Activated CD8-positive, alpha-beta memory T cell treated with anti-CD3 and anti-CD28 coated beads, Interleukin-2, amount 50 U/mL, for 24 hours (primary cell): ENCODE data around the gene MPV17L.
"Not testable (repeated sequence)": the region's sequence is repeated elsewhere in the genome, so short reads cannot be mapped to it uniquely, and the experiment has no call there.

Experiments
- DNase-seq: peaks from one replicate; pipeline ENCODE4 v3.0.0-alpha.2; 2020; ENCODE audit errors: extremely low read depth

MPV17L gene

GRCh38 chr16:15409476-15409875 lies 13.9 kb downstream of the MPV17L start:
- not testable (repeated sequence) for DNase-seq

DNA sequence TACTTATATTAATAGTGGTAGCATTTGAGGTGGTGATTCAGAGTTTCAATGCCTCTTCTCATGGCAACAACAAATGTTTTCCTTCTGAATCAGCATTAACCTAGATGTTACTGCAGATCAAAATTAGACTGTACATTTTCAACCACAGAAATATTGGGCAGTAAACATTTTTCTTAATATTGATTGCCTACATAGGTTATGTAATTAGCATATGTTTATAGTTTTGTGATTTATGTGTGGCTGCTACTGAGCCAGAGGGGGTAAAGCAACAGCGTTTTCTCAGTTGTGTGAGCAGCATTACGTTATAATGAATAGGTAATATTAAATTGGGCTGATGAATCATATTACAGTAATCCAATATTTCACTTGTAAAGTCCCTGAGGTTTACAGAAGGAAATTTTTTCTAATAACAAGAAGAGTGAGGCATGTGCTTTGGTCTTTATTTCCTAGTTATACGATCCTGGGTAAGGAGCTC lies 20.0 kb downstream of the MPV17L start:
- no peak for DNase-seq

DNA sequence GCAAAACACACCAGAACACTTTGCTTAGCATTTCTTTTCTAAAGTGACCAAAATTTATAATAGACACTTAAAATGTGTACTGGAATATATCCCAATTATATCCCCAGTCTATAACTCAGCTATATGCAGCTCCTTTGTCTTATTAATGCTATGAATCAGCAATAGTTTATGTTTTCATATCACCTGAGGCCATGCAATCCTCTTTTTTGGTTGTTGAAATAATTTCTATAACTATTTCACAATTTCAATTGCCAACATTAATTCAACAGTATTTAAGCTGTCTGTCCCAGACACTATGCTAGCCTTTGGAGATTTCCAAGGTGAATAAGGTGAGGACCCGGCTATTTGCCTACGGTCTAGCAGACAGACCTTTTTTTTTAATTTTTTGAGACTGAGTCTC lies 21.6 kb downstream of the MPV17L start:
- no peak for DNase-seq

GRCh38 chr16:15418206-15418605 lies 22.7 kb downstream of the MPV17L start:
- DNase-seq, result no peak

DNA sequence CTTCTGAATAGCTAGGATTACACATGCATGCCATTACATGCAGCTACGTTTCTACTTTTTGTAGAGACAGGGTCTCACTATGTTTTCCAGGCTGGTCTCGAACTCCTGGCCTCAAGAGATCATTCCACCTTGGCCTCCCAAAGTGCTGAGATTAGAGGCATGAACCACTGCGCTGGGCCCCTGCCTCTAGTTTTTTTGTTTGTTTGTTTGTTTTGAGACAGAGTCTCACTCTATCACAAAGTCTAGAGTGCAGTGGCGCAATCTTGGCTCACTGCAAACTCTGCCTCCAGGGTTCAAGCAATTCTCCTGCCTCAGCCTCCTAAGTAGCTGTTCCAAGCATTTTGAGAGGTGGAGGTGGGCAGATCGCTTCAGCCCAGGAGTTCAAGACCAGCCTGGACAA lies 26.1 kb downstream of the MPV17L start:
- not testable (repeated sequence) for DNase-seq

- no peak for DNase-seq
Observed at GRCh38 chr16:15422222-15422621, 26.7 kb downstream of the MPV17L start.

DNA sequence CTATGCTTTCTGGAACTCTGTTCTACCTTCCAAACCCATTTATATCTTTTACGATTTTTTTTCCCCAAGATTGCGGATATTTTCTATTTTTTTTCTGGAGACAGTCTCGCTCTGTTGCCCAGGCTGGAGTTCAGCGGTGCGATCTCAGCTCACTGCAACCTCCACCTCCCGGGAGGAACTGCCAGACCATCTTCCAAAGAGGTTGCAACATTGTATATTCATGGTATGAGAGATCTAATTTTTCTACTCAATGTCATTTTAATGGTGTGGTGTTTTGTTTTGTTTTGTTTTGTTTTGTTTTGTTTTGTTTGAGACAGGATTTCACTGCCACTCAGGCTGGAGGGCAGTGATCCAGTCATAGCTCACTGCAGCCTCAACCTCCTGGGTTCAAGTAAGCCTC lies 30.3 kb downstream of the MPV17L start:
- DNase-seq, result no peak

GRCh38 chr16:15426796-15427195 lies 31.2 kb downstream of the MPV17L start:
- DNase-seq, result no peak

DNA sequence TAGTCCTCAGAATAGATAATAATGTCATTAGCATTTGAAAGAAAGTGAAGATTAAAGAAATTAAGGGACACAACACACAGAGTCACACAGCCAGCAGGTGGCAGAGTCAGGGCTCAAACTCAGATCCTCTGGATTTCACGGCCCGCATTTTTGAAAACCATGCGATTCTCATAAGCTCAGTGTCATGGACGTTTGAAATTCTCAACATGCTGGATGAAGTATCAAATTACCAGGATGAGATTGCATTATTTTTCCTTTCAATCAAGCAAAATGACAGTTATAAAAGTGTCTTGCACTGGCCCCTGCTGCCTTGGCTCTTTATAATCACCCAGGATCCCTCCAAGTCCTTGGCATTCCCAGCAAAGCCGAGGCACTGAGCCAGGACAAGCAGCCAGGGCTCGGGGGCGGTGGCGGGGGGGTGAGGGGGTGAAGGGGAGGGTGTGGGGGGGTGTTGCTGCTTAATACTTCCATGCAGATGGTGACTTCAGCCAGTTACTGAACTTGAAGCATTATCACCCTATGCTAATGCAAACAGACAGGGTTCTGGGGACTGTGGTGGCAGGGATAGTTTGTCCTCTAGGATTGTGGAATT lies 32.2 kb downstream of the MPV17L start:
- peak; percentile 31 for DNase-seq

GRCh38 chr16:15430884-15431283 lies 35.3 kb downstream of the MPV17L start:
- DNase-seq, result not testable (repeated sequence)

GRCh38 chr16:15434079-15434424 lies 38.5 kb downstream of the MPV17L start:
- DNase-seq, result no peak

DNA sequence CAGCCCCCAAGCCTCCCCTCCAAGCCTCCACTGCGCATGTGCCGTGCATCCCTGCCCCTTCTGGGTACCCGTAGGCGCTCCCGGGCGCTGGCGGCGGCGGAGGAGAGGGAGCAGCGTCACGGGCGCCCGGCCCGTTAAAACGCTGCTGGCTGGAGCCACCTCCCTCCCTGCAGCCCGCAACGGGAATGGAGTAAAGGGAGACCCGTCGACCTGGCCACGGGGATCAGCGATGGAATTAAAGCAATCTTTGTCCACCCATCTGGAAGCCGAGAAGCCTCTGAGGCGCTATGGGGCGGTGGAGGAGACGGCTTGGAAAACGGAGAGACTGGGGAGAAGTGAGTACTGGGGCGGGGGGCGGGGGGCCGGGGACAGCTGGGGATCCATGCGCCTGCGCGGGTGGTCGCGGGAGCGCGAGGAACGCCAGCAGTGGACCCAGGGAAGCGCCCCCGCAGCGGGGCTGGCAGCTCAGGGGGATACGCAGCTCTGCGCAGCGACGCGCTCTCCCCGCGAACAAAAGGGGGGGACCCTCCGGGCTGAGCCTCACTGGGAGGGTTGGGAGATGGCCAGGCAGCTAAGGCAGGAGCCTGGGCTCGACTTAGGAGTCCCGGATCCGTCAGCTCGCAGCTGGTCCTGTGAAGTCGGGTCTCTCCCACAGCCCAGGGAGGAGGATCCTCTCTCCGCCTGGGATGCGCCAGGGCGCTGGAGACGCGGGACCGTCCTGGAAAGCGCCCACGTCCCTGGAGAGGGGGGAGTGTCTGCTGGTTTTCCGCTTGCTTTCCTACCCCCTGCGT lies 39.1 kb downstream of the MPV17L start, which contains the start of gene BMERB1:
BMERB1 (plus strand) TSS at position 164 of the 791 bp plus-strand sequence; CDS start at position 230, 66 bp downstream.
- peak; percentile 41 for DNase-seq

DNA sequence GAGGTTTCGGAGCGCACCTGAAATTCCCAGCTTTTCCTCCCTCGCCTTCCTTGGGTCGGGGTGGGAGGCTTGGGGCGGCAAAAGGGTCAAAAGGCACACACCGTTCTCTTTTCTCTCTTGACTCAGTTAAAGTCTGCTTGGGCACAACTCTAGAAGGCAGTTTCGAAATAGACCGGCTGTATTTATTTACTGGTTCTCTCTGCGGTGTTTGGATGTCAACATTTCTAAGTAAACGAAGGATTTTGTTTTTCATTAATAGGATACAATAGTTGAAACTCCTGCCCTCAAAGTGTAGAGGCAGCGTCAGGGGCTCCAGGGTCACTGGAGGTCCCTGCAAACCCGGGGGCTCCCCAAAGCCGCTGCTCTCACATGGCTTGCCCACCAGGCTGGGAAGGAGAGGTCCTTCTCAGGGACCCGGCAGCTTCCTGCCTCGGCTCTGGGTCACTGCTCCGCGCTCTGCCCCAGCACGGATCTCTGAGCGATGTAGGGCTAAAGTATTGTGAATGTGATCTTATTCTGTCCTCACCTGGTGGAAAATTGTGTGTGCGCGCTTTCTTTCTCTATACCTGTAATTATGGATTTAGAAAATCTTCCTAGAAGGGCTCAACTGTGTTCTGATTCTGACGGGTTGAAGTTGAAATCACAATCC lies 39.8 kb downstream of the MPV17L start:
- no peak for DNase-seq

DNA sequence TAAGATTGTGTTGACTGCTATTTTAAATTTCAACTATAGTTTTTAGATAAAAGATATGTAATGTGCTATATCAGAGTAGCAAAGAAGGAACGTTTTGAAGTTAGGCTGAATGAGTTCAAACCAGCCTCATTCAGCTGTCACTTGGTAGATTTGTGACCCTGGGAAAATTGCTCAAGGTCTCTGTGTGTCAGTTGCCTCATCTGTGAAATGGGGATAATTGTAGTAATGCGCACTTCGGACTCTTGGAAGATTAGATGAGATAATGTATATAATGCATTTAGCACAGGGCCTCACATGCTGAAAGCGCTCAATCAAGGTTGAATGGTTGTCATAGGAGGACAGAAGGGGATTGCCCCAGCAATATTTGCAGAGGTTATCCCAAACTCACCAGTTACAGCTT lies 43.5 kb downstream of the MPV17L start:
- DNase-seq, result no peak

DNA sequence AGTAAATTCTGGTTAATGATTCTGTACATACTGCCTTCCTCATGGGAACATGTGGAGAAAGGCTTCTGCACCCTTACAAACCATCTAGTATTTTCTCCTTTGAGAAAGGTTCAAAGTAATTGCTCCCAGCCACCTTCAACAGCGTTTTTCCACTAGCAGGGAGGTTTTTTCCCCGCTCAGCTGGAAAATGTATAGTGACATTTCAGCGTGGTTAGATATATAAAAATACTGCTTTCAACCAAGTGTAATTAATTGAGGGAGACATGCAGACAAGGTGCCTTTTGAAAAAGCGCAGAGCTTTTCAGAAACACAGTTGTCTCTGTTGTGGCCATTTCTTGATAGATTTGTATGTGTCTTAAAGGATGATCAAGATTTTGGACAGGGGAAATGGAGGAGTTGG lies 44.0 kb downstream of the MPV17L start:
- no peak for DNase-seq

GRCh38 chr16:15440852-15441251 lies 45.3 kb downstream of the MPV17L start:
- DNase-seq, result no peak

GRCh38 chr16:15442140-15442539 lies 46.6 kb downstream of the MPV17L start:
- not testable (repeated sequence) for DNase-seq

- no peak for DNase-seq
Observed at GRCh38 chr16:15443753-15444152, 48.2 kb downstream of the MPV17L start.

DNA sequence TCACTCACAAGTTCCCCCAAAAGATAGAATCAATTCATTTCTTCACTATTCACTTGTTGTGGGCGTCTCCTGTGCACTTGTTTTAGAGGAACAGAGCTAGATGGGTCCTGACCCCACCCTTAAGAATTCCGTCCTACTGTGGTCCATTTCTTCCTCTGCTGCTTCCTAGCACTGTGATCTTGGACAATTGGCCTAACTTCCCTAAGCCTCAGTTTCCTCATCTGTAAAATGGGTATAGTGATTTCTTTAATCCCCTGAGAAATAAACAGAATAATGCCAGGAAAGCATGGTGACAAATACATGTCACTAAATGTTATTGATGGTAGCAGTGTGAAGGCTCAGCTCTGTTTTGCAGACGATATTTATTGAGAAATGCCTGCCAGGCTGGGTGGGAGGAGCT lies 48.7 kb downstream of the MPV17L start:
- no peak for DNase-seq

DNA sequence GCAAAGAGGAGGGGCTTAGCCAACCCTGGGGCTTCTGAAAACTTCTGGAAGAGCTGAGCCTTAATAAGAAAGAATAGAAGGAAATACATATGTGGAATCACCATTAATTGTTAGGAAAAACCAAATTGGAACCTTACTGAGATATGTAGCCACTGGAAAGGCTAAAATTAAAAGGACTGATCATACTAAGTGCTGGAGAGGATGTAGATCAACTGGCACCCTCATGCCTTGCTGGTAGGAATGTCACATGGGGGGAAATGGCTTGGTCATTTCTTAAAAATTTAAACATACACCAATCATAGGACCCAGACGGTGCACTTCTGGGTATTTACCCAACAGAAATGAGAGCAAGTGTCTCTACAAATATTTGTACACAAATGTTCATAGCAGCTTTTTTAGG lies 49.9 kb downstream of the MPV17L start:
- DNase-seq, result no peak

GRCh38 chr16:15446901-15447300 lies 51.3 kb downstream of the MPV17L start:
- no peak for DNase-seq

GRCh38 chr16:15450624-15451023 lies 55.1 kb downstream of the MPV17L start:
- DNase-seq, result no peak
